Activated CD4-positive, CD25-positive, alpha-beta regulatory T cell treated with anti-CD3 and anti-CD28 coated beads, Interleukin-2, amount 50 U/mL, for 16 hours (primary cell): ENCODE measurements around the gene PLAC9.

Experiments used
- DNase-seq: peaks from one replicate; pipeline ENCODE4 v3.0.0-alpha.2; 2020; ENCODE audit warnings: low read depth, low spot score

The PLAC9 gene

GRCh38 chr10:80184291-80184690, 51.8 kb downstream of the PLAC9 start:
- no peak for DNase-seq

- DNase-seq = no peak
Observed at GRCh38 chr10:80185578-80186299, 53.2 kb downstream of the PLAC9 start.

GRCh38 chr10:80186364-80187012, 54.0 kb downstream of the PLAC9 start:
- DNase-seq = no peak

GRCh38 chr10:80187060-80187459, 54.5 kb downstream of the PLAC9 start:
- no peak for DNase-seq

GRCh38 chr10:80187465-80188409, 55.2 kb downstream of the PLAC9 start:
- peak; percentile 61 for DNase-seq

- no peak for DNase-seq
Observed at GRCh38 chr10:80188713-80189112, 56.2 kb downstream of the PLAC9 start.

GRCh38 chr10:80191589-80192270, 59.2 kb downstream of the PLAC9 start:
- no peak for DNase-seq

- no peak for DNase-seq
Observed at GRCh38 chr10:80192553-80192952, 60.0 kb downstream of the PLAC9 start.

- no peak for DNase-seq
Observed at GRCh38 chr10:80194373-80195045, 62.0 kb downstream of the PLAC9 start.
